Prostate gland (tissue), 2 donors: ENCODE measurements around the gene OR52A1. TPM values are rescaled to one million over a fixed set of nuclear protein-coding genes. Genes with fewer than 3 reads are reported as not detected.

Experiments used
- DNase-seq: peaks from one replicate; pipeline ENCODE4 v3.0.0-alpha.2; 2019; ENCODE audit warnings: low spot score
- H3K27ac ChIP-seq, 2 donors: fragments of 200-600 bp; sonication (generic); 2 replicates each; pipeline ENCODE4 v1.5.1; 2017 to 2019
- H3K27me3 ChIP-seq: fragments of 200-600 bp; sonication (generic); replicated peaks from 2 replicates; pipeline ENCODE4 v1.5.1; 2019; ENCODE audit not compliant: insufficient read depth
- H3K36me3 ChIP-seq, 2 donors: fragments of 200-600 bp; sonication (generic); 1 replicate in 1 of 2; 2 replicates in 1 of 2; pipeline versions ENCODE4 v1.5.1 to v1.8.1; 2017 to 2019
- H3K4me1 ChIP-seq: fragments of 200-600 bp; sonication (generic); replicated peaks from 2 replicates; pipeline ENCODE4 v1.5.1; 2019
- H3K4me3 ChIP-seq, 2 donors: fragments of 200-600 bp; sonication (generic); 2 replicates each; pipeline ENCODE4 v1.5.1; 2017 to 2019
- H3K9me3 ChIP-seq: fragments of 200-600 bp; sonication (generic); 2 replicates; pipeline ENCODE4 v1.5.1; 2017
- CTCF ChIP-seq, 4 experiments: fragments of 200-600 bp in 2 of 4; fragments of 450-650 bp in 2 of 4; sonication (generic) in 2 of 4; IDR thresholded peaks; 1 replicate in 3 of 4; 2 replicates in 1 of 4; pipeline ENCODE4 v1.5.1; 2016 to 2019; ENCODE audit warnings: antibody characterized with exemption in 4 of 4, mild to moderate bottlenecking in 2 of 4, moderate library complexity in 2 of 4
- POLR2A ChIP-seq: fragments of 450-650 bp; IDR thresholded peaks from one replicate; pipeline ENCODE4 v1.6.1; 2016; ENCODE audit warnings: antibody characterized with exemption, mild to moderate bottlenecking
- POLR2AphosphoS5 ChIP-seq: sonication (generic); formaldehyde crosslinking; IDR thresholded peaks from one replicate; pipeline ENCODE4 v1.6.1; 2017; ENCODE audit warnings: antibody characterized with exemption
- WGBS: methylation state at CpG from one replicate; pipeline ENCODE4 v1.1.5; 2018; 5-methylcytosine and 5-hydroxymethylcytosine counted together
- intact Hi-C: fragments of 100-400 bp; cut with DNase I; formaldehyde crosslinking; loops from one replicate; pipeline ENCODE4 v1.14.2; 2022
- total RNA-seq, 2 donors: library from RNA; depleted of rRNA; stranded (reverse); fragments of >200 nt; gene quantifications; one replicate each; pipeline ENCODE4 v1.1.0, GENCODE V29; 2016

The OR52A1 gene
- under 1 TPM in 1 of 2 donors, not detected in 1; 0.17 TPM for total RNA-seq

GRCh38 chr11:5154657-5155056 lies at the start of gene OR52A1:
Gene OR52A1, minus strand, starts transcription at chr11:5154757. Its CDS starts 2,388 bp downstream, at chr11:5152369.
- no peak for DNase-seq
- no peak for TF ChIP-seq CTCF (IDR thresholded peaks at IDR 0.05)
- no peak for TF ChIP-seq POLR2AphosphoS5
- no peak for TF ChIP-seq POLR2A
- Histone ChIP-seq H3K4me3 (no peak within 1 kb of the TSS), H3K4me1 (no peaks in the 10 kb centered on the region), H3K27ac (no peak within 1 kb of the TSS), H3K9me3 (no peaks in the 10 kb centered on the region), H3K36me3 (no peaks in the 10 kb centered on the region), H3K27me3 (no peaks in the 10 kb centered on the region)
- intact Hi-C loops: no loop called here
- WGBS: 67% methylated on average over 3 of the region's 3 CpGs

GRCh38 chr11:5203366-5203765 lies 48.8 kb upstream of the OR52A1 start:
- 87% methylated on average over 2 of the region's 2 CpGs for WGBS
- no peaks in the 10 kb centered on the region for H3K4me1 ChIP-seq
- H3K27ac ChIP-seq: no peak overlapping the region
- TF ChIP-seq POLR2A (no peak), CTCF (IDR thresholded peaks at IDR 0.05) (no peak), POLR2AphosphoS5 (no peak)
- intact Hi-C loops: no loop called here
- no peaks in the 10 kb centered on the region for H3K9me3 ChIP-seq
- no peaks in the 10 kb centered on the region for H3K36me3 ChIP-seq
- no peak overlapping the region for H3K4me3 ChIP-seq
- no peak for DNase-seq
- H3K27me3 ChIP-seq: no peaks in the 10 kb centered on the region

- no peaks in the 10 kb centered on the region for H3K27me3 ChIP-seq
- DNase-seq: no peak
- H3K36me3 ChIP-seq: no peaks in the 10 kb centered on the region
- intact Hi-C loops: no loop called here
- TF ChIP-seq CTCF (IDR thresholded peaks at IDR 0.05) (no peak), POLR2A (no peak), POLR2AphosphoS5 (no peak)
- H3K9me3 ChIP-seq: no peaks in the 10 kb centered on the region
- no peaks in the 10 kb centered on the region for H3K4me1 ChIP-seq
- no peak within 1 kb of the TSS for H3K27ac ChIP-seq
- WGBS: 78% methylated on average over 1 of the region's 1 CpG
- H3K4me3 ChIP-seq: no peak within 1 kb of the TSS
Observed at GRCh38 chr11:5200582-5200981, 46.0 kb upstream of the OR52A1 start, which contains the start of gene OR51V1. Gene OR51V1, minus strand, starts transcription at chr11:5200682. Its CDS starts 0 bp downstream, at chr11:5200682.

GRCh38 chr11:5198285-5198684 lies 43.7 kb upstream of the OR52A1 start:
- no peaks in the 10 kb centered on the region for H3K36me3 ChIP-seq
- intact Hi-C loops: no loop called here

More at GRCh38 chr11:5198285-5198684, 43.7 kb upstream of the OR52A1 start:
- TF ChIP-seq POLR2A: no peak
- no peak for TF ChIP-seq POLR2AphosphoS5
- TF ChIP-seq CTCF (IDR thresholded peaks at IDR 0.05): no peak
- no peak for DNase-seq
- no peaks in the 10 kb centered on the region for H3K27me3 ChIP-seq
- no peaks in the 10 kb centered on the region for H3K9me3 ChIP-seq
- no peak overlapping the region for H3K27ac ChIP-seq
- H3K4me3 ChIP-seq: no peak overlapping the region
- H3K4me1 ChIP-seq: no peaks in the 10 kb centered on the region
